ENCODE data around the gene TSPAN32. TPM values are rescaled to one million over a fixed set of nuclear protein-coding genes. Genes with fewer than 3 reads are reported as not detected.

Gene TSPAN32
- total and polyA plus RNA-seq, 9 donors: 1.6 to 6.9 (median 2.9) TPM

- DNase-seq: peak; percentile 78
- Histone ChIP-seq H3K36me3 (ENCODE audit: control insufficient read depth, insufficient read depth, low read length) (no peaks in the 10 kb centered on the region), H3K27me3 (ENCODE audit: control insufficient read depth, insufficient read depth, low read length) (no peaks in the 10 kb centered on the region), H3K4me3 (ENCODE audit: low read length) (no peak overlapping the region), H3K27ac (ENCODE audit: low read length) (peak overlapping the region; percentile 96), H3K9me3 (replicated peaks; ENCODE audit: control insufficient read depth, low read depth, low read length) (no peaks in the 10 kb centered on the region), H3K4me1 (ENCODE audit: control insufficient read depth, insufficient read depth, low read length) (peaks cover 73% of the 10 kb centered on the region)
- WGBS (ENCODE audit: insufficient coverage): 17% methylated on average over 6 of the region's 10 CpGs
Measured at GRCh38 chr11:2305140-2305778, 3.4 kb downstream of the TSPAN32 start.

- peak overlapping the region; percentile 96 for H3K27ac ChIP-seq (ENCODE audit: low read length)
- no peak overlapping the region for H3K4me3 ChIP-seq (ENCODE audit: low read length)
- peak; percentile 97 for DNase-seq
- 13% methylated on average over 4 of the region's 12 CpGs for WGBS (ENCODE audit: insufficient coverage)
- H3K4me1 ChIP-seq (ENCODE audit: control insufficient read depth, insufficient read depth, low read length): peaks cover 71% of the 10 kb centered on the region
- H3K27me3 ChIP-seq (ENCODE audit: control insufficient read depth, insufficient read depth, low read length): no peaks in the 10 kb centered on the region
- H3K36me3 ChIP-seq (ENCODE audit: control insufficient read depth, insufficient read depth, low read length): no peaks in the 10 kb centered on the region
- no peaks in the 10 kb centered on the region for H3K9me3 ChIP-seq (replicated peaks; ENCODE audit: control insufficient read depth, low read depth, low read length)
Measured at GRCh38 chr11:2305788-2306451, 4.1 kb downstream of the TSPAN32 start.

DNA sequence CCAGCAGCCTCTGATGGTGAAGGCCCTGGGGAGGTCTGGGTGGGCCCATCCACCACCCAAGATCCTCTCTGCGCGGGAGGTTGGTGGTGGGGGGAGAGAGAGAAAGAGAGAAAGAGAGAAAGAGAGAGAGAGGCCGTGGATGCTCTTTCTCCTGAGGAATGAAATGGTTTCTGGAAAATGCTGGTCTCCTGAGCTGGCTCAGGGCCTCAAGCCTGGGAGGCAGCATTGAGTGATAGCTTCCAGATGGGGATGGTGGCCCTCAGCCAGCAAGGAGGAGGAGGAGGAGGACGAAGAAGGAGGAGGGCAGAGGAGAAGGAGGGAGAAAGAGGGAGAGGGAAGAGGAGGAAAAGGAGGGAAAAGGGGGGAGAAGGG, 4.6 kb downstream of the TSPAN32 start:
- no peaks in the 10 kb centered on the region for H3K36me3 ChIP-seq (ENCODE audit: control insufficient read depth, insufficient read depth, low read length)
- WGBS (ENCODE audit: insufficient coverage): 0% methylated on average over 1 of the region's 4 CpGs
- no peaks in the 10 kb centered on the region for H3K9me3 ChIP-seq (replicated peaks; ENCODE audit: control insufficient read depth, low read depth, low read length)
- no peak overlapping the region for H3K4me3 ChIP-seq (ENCODE audit: low read length)
- DNase-seq: peak; percentile 98
- H3K4me1 ChIP-seq (ENCODE audit: control insufficient read depth, insufficient read depth, low read length): peaks cover 65% of the 10 kb centered on the region
- no peaks in the 10 kb centered on the region for H3K27me3 ChIP-seq (ENCODE audit: control insufficient read depth, insufficient read depth, low read length)
- H3K27ac ChIP-seq (ENCODE audit: low read length): peak overlapping the region; percentile 96

DNA sequence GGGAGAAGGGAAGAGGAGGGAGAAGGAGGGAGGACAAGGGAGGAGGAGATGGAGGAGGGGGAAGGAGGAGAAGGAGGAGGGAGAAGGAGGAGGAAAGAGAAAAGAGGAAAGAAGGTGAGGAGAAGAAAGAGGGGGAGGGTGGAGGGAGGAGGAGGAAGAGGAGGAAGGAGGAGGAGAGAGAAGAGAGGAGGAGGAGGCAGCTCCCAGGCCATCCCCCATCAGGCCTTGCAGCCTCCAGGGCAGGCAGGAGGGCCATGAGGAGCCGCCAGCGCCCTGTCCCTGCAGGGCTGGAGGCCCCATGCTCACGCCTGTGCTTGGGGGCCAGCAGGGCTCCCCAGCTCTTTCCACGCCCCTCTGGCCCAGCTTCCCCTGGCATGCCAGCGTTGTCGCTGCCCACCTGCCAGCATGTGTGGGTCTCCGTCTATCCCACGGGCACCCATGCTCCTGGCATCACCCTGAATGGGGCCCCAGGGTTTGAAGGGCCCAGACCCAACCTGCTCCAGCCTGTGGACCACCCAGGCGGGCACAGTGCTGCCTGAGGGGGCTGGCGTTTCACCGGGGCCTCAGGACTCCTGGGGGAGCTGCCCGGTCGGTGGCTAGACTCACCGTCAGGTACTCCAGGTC, 5.2 kb downstream of the TSPAN32 start:
- Histone ChIP-seq H3K9me3 (replicated peaks; ENCODE audit: control insufficient read depth, low read depth, low read length) (no peaks in the 10 kb centered on the region), H3K4me1 (ENCODE audit: control insufficient read depth, insufficient read depth, low read length) (peaks cover 63% of the 10 kb centered on the region), H3K27ac (ENCODE audit: low read length) (peak overlapping the region; percentile 40), H3K4me3 (ENCODE audit: low read length) (no peak overlapping the region), H3K36me3 (ENCODE audit: control insufficient read depth, insufficient read depth, low read length) (no peaks in the 10 kb centered on the region), H3K27me3 (ENCODE audit: control insufficient read depth, insufficient read depth, low read length) (no peaks in the 10 kb centered on the region)
- DNase-seq: no peak
- 31% methylated on average over 14 of the region's 14 CpGs for WGBS (ENCODE audit: insufficient coverage)

- Histone ChIP-seq H3K27me3 (ENCODE audit: control insufficient read depth, insufficient read depth, low read length) (no peaks in the 10 kb centered on the region), H3K4me1 (ENCODE audit: control insufficient read depth, insufficient read depth, low read length) (peaks cover 63% of the 10 kb centered on the region), H3K36me3 (ENCODE audit: control insufficient read depth, insufficient read depth, low read length) (no peaks in the 10 kb centered on the region), H3K9me3 (replicated peaks; ENCODE audit: control insufficient read depth, low read depth, low read length) (no peaks in the 10 kb centered on the region), H3K27ac (ENCODE audit: low read length) (peak overlapping the region; percentile 40), H3K4me3 (ENCODE audit: low read length) (no peak overlapping the region)
- no peak for DNase-seq
- 74% methylated on average over 16 of the region's 23 CpGs for WGBS (ENCODE audit: insufficient coverage)
Measured at GRCh38 chr11:2307501-2308331, 5.9 kb downstream of the TSPAN32 start.

DNA sequence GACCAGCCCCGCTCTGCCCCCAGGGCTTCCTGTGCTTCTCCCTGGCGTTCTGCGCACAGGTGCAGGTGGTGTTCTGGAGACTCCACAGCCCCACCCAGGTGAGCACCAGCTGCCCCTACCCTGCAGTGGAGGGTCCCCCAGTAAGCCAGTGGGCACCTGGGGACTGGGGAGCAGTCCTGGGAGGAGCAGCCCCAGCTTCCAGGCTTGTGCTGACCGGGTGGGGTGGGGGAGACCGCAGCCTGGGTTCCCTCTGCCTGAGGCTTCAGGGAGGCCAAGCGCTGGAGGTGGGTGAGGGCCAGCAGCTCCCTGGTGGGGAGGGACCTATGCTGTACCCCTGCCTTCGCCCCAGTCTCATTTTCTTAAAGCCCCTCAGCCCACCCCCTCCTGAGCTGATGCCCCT, 6.9 kb downstream of the TSPAN32 start:
- Histone ChIP-seq H3K4me3 (ENCODE audit: low read length) (no peak overlapping the region), H3K27me3 (ENCODE audit: control insufficient read depth, insufficient read depth, low read length) (no peaks in the 10 kb centered on the region), H3K4me1 (ENCODE audit: control insufficient read depth, insufficient read depth, low read length) (peaks cover 59% of the 10 kb centered on the region), H3K27ac (ENCODE audit: low read length) (no peak overlapping the region), H3K9me3 (replicated peaks; ENCODE audit: control insufficient read depth, low read depth, low read length) (no peaks in the 10 kb centered on the region), H3K36me3 (ENCODE audit: control insufficient read depth, insufficient read depth, low read length) (no peaks in the 10 kb centered on the region)
- 56% methylated on average over 3 of the region's 7 CpGs for WGBS (ENCODE audit: insufficient coverage)
- no peak for DNase-seq

- H3K4me1 ChIP-seq (ENCODE audit: control insufficient read depth, insufficient read depth, low read length): peaks cover 59% of the 10 kb centered on the region
- H3K4me3 ChIP-seq (ENCODE audit: low read length): no peak overlapping the region
- no peaks in the 10 kb centered on the region for H3K27me3 ChIP-seq (ENCODE audit: control insufficient read depth, insufficient read depth, low read length)
- 68% methylated on average over 10 of the region's 19 CpGs for WGBS (ENCODE audit: insufficient coverage)
- H3K36me3 ChIP-seq (ENCODE audit: control insufficient read depth, insufficient read depth, low read length): no peaks in the 10 kb centered on the region
- DNase-seq: no peak
- H3K27ac ChIP-seq (ENCODE audit: low read length): no peak overlapping the region
- H3K9me3 ChIP-seq (replicated peaks; ENCODE audit: control insufficient read depth, low read depth, low read length): no peaks in the 10 kb centered on the region
Measured at GRCh38 chr11:2309251-2310072, 7.6 kb downstream of the TSPAN32 start.

GRCh38 chr11:2310073-2310785, 8.4 kb downstream of the TSPAN32 start:
- 59% methylated on average over 11 of the region's 16 CpGs for WGBS (ENCODE audit: insufficient coverage)
- Histone ChIP-seq H3K9me3 (replicated peaks; ENCODE audit: control insufficient read depth, low read depth, low read length) (no peaks in the 10 kb centered on the region), H3K36me3 (ENCODE audit: control insufficient read depth, insufficient read depth, low read length) (no peaks in the 10 kb centered on the region), H3K4me3 (ENCODE audit: low read length) (no peak overlapping the region), H3K27me3 (ENCODE audit: control insufficient read depth, insufficient read depth, low read length) (no peaks in the 10 kb centered on the region), H3K4me1 (ENCODE audit: control insufficient read depth, insufficient read depth, low read length) (peaks cover 58% of the 10 kb centered on the region), H3K27ac (ENCODE audit: low read length) (no peak overlapping the region)
- DNase-seq: no peak

DNA sequence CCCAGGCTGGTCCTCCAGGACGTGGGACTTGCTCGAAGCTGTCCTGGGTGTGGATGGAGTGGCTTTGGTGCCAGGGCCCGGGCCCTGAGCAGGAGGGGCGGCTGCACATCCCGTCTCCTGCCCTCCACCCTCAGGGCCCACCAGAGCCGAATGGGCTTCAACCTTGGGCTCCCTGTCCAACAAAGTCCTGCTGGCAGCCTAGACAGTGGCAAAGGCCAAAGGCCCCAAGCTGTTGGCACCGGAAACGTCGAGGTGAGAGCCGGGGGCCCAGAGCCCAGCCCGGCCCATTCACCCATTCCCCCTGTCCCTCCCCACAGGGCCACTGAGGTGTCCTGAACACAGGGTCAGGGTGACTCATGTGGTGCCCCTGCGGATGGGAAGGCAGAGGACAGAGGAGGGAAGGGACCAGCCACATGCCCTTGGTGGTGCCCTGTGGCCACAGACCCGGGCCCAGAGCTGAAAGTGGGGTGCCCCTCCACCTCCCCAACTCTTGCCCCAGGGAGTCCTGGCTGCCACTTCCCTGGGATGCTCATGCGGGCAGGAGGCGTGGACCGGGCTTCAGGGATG, 9.1 kb downstream of the TSPAN32 start:
- Histone ChIP-seq H3K27me3 (ENCODE audit: control insufficient read depth, insufficient read depth, low read length) (no peaks in the 10 kb centered on the region), H3K27ac (ENCODE audit: low read length) (no peak overlapping the region), H3K9me3 (replicated peaks; ENCODE audit: control insufficient read depth, low read depth, low read length) (no peaks in the 10 kb centered on the region), H3K4me1 (ENCODE audit: control insufficient read depth, insufficient read depth, low read length) (peaks cover 58% of the 10 kb centered on the region), H3K36me3 (ENCODE audit: control insufficient read depth, insufficient read depth, low read length) (no peaks in the 10 kb centered on the region), H3K4me3 (ENCODE audit: low read length) (no peak overlapping the region)
- no peak for DNase-seq
- WGBS (ENCODE audit: insufficient coverage): 81% methylated on average over 13 of the region's 16 CpGs
